ENCODE results near the gene KCNE1.
"Not testable (repeated sequence)": the region's sequence is repeated elsewhere in the genome, so short reads cannot be mapped to it uniquely, and the experiment has no call there.

KCNE1 gene

GRCh38 chr21:34511787-34512455, at the start of gene KCNE1:
TSS of gene KCNE1 (minus strand) at chr21:34512210. CDS start at chr21:34449634, 62,576 bp downstream.
- FAIRE-seq: no peak

- no peak for FAIRE-seq
These were observed 49.8 kb upstream of the KCNE1 start for GRCh38 chr21:34561806-34562205.

- no peak for FAIRE-seq
These were observed 48.6 kb upstream of the KCNE1 start for GRCh38 chr21:34560609-34561008.

GRCh38 chr21:34560021-34560420, 48.0 kb upstream of the KCNE1 start:
- FAIRE-seq: no peak

GRCh38 chr21:34559089-34559631, 47.1 kb upstream of the KCNE1 start:
- FAIRE-seq: no peak

GRCh38 chr21:34558166-34558565, 46.2 kb upstream of the KCNE1 start:
- no peak for FAIRE-seq

- no peak for FAIRE-seq
These were observed 45.3 kb upstream of the KCNE1 start for GRCh38 chr21:34557261-34557660.

GRCh38 chr21:34554670-34555069, 42.7 kb upstream of the KCNE1 start:
- not testable (repeated sequence) for FAIRE-seq

- FAIRE-seq: no peak
These were observed 42.2 kb upstream of the KCNE1 start for GRCh38 chr21:34554227-34554626.

- no peak for FAIRE-seq
These were observed 41.3 kb upstream of the KCNE1 start for GRCh38 chr21:34553151-34553952.

- no peak for FAIRE-seq
These were observed 40.5 kb upstream of the KCNE1 start for GRCh38 chr21:34552360-34553098.

GRCh38 chr21:34550182-34550799, 38.3 kb upstream of the KCNE1 start:
- no peak for FAIRE-seq

- FAIRE-seq: no peak
These were observed 36.9 kb upstream of the KCNE1 start for GRCh38 chr21:34548781-34549376.

GRCh38 chr21:34546542-34546941, 34.5 kb upstream of the KCNE1 start:
- FAIRE-seq: no peak

GRCh38 chr21:34545079-34545884, 33.3 kb upstream of the KCNE1 start:
- FAIRE-seq: no peak

- no peak for FAIRE-seq
These were observed 32.1 kb upstream of the KCNE1 start for GRCh38 chr21:34544032-34544496.

- no peak for FAIRE-seq
These were observed 31.0 kb upstream of the KCNE1 start for GRCh38 chr21:34543017-34543416.

GRCh38 chr21:34540206-34540605, 28.2 kb upstream of the KCNE1 start:
- FAIRE-seq: no peak

GRCh38 chr21:34537838-34538237, 25.8 kb upstream of the KCNE1 start:
- FAIRE-seq: no peak

GRCh38 chr21:34536820-34537219, 24.8 kb upstream of the KCNE1 start:
- no peak for FAIRE-seq

GRCh38 chr21:34536311-34536710, 24.3 kb upstream of the KCNE1 start:
- no peak for FAIRE-seq

All from G401.6 (cell line).